ENCODE measurements around the gene UBE2J2.

Gene UBE2J2

GRCh38 chr1:1225238-1225845 lies 48.3 kb downstream of the UBE2J2 start:
- Histone ChIP-seq H4K20me1 (ENCODE audit: insufficient read depth, low read length) (no peaks in the 10 kb centered on the region), H3K9me3 (ENCODE audit: low read length) (no peaks in the 10 kb centered on the region), H3K4me3 (ENCODE audit: low read depth, low read length, poor library complexity, severe bottlenecking) (no peak overlapping the region), H3K9me2 (ENCODE audit: low read depth, low read length) (no peaks in the 10 kb centered on the region), H3K27me3 (ENCODE audit: insufficient read depth, low read length) (no peaks in the 10 kb centered on the region), H3F3A (ENCODE audit: insufficient read depth, low read length) (no peaks in the 10 kb centered on the region), H3K27ac (ENCODE audit: low read depth, low read length, poor library complexity, severe bottlenecking) (no peak overlapping the region), H3K4me1 (ENCODE audit: insufficient read depth, low read length, severe bottlenecking) (peaks cover 19% of the 10 kb centered on the region), H3K4me2 (ENCODE audit: low read length) (no peak overlapping the region), H2AFZ (ENCODE audit: low read length) (no peak overlapping the region), H3K79me2 (ENCODE audit: insufficient read depth, low read length) (peaks cover 10% of the 10 kb centered on the region; the same call in 1 of the 2 replicates), H3K9ac (ENCODE audit: low read length) (no peak overlapping the region), H3K36me3 (ENCODE audit: insufficient read depth, low read length) (peaks cover 77% of the 10 kb centered on the region)
- no peak for TF ChIP-seq EZH2 (IDR thresholded peaks at IDR 0.05; ENCODE audit: borderline replicate concordance, low read length)
- TF ChIP-seq CTCF (IDR thresholded peaks at IDR 0.05; ENCODE audit: low read length): no peak

GRCh38 chr1:1223891-1224290 lies 49.8 kb downstream of the UBE2J2 start:
- Histone ChIP-seq H3F3A (ENCODE audit: insufficient read depth, low read length) (no peaks in the 10 kb centered on the region), H3K9ac (ENCODE audit: low read length) (no peak overlapping the region), H3K79me2 (ENCODE audit: insufficient read depth, low read length) (no peaks in the 10 kb centered on the region), H3K9me3 (ENCODE audit: low read length) (no peaks in the 10 kb centered on the region), H3K27me3 (ENCODE audit: insufficient read depth, low read length) (no peaks in the 10 kb centered on the region), H3K36me3 (ENCODE audit: insufficient read depth, low read length) (peaks cover 90% of the 10 kb centered on the region), H3K9me2 (ENCODE audit: low read depth, low read length) (no peaks in the 10 kb centered on the region), H3K27ac (ENCODE audit: low read depth, low read length, poor library complexity, severe bottlenecking) (no peak overlapping the region), H3K4me2 (ENCODE audit: low read length) (no peak overlapping the region), H3K4me1 (ENCODE audit: insufficient read depth, low read length, severe bottlenecking) (peaks cover 4% of the 10 kb centered on the region), H4K20me1 (ENCODE audit: insufficient read depth, low read length) (no peaks in the 10 kb centered on the region), H2AFZ (ENCODE audit: low read length) (no peak overlapping the region), H3K4me3 (ENCODE audit: low read depth, low read length, poor library complexity, severe bottlenecking) (no peak overlapping the region)
- no peak for TF ChIP-seq EZH2 (IDR thresholded peaks at IDR 0.05; ENCODE audit: borderline replicate concordance, low read length)

GRCh38 chr1:1223321-1223720 lies 50.3 kb downstream of the UBE2J2 start:
- no peaks in the 10 kb centered on the region for H3K9me3 ChIP-seq (ENCODE audit: low read length)
- peaks cover 90% of the 10 kb centered on the region for H3K36me3 ChIP-seq (ENCODE audit: insufficient read depth, low read length)
- no peaks in the 10 kb centered on the region for H4K20me1 ChIP-seq (ENCODE audit: insufficient read depth, low read length)
- no peaks in the 10 kb centered on the region for H3F3A ChIP-seq (ENCODE audit: insufficient read depth, low read length)
- H3K4me2 ChIP-seq (ENCODE audit: low read length): no peak overlapping the region
- H3K79me2 ChIP-seq (ENCODE audit: insufficient read depth, low read length): no peaks in the 10 kb centered on the region
- H3K27ac ChIP-seq (ENCODE audit: low read depth, low read length, poor library complexity, severe bottlenecking): no peak overlapping the region
- no peak for TF ChIP-seq EZH2 (IDR thresholded peaks at IDR 0.05; ENCODE audit: borderline replicate concordance, low read length)
- TF ChIP-seq CTCF (IDR thresholded peaks at IDR 0.05; ENCODE audit: low read length): no peak
- H3K9ac ChIP-seq (ENCODE audit: low read length): no peak overlapping the region
- no peak overlapping the region for H2AFZ ChIP-seq (ENCODE audit: low read length)
- H3K4me3 ChIP-seq (ENCODE audit: low read depth, low read length, poor library complexity, severe bottlenecking): no peak overlapping the region
- no peaks in the 10 kb centered on the region for H3K4me1 ChIP-seq (ENCODE audit: insufficient read depth, low read length, severe bottlenecking)
- H3K27me3 ChIP-seq (ENCODE audit: insufficient read depth, low read length): no peaks in the 10 kb centered on the region
- no peaks in the 10 kb centered on the region for H3K9me2 ChIP-seq (ENCODE audit: low read depth, low read length)
